Suppressor macrophage (primary cell): ENCODE results near the gene TMEM175.
"Not testable (repeated sequence)": the region's sequence is repeated elsewhere in the genome, so short reads cannot be mapped to it uniquely, and the experiment has no call there.

Experiments
- DNase-seq, 4 experiments: peaks; one replicate each; pipeline ENCODE4 v3.0.0-alpha.2; 2020 to 2022

TMEM175 gene

GRCh38 chr4:992297-993110 lies 60.2 kb downstream of the TMEM175 start:
- no peak for DNase-seq

GRCh38 chr4:993111-994029 lies 61.1 kb downstream of the TMEM175 start, which contains the start of gene SLC26A1:
Gene SLC26A1 (minus strand): TSS chr4:993404. CDS start chr4:991703, 1,701 bp downstream.
- no peak for DNase-seq

- peak in 2 of 4 experiments; percentile 15 to 35 for DNase-seq
Observed at GRCh38 chr4:995311-996026, 63.2 kb downstream of the TMEM175 start.

GRCh38 chr4:996030-996996 lies 64.1 kb downstream of the TMEM175 start:
- DNase-seq: no peak

GRCh38 chr4:996997-997374 lies 64.7 kb downstream of the TMEM175 start:
- no peak for DNase-seq

GRCh38 chr4:997375-998071 lies 65.3 kb downstream of the TMEM175 start:
- peak in 3 of 4 experiments; percentile 18 to 64 (median 45) for DNase-seq

GRCh38 chr4:998096-998691 lies 65.9 kb downstream of the TMEM175 start:
- DNase-seq: no peak

GRCh38 chr4:999240-999863 lies 67.1 kb downstream of the TMEM175 start:
- not testable (repeated sequence) for DNase-seq

- DNase-seq: no peak
Observed at GRCh38 chr4:999882-1000425, 67.7 kb downstream of the TMEM175 start.

- DNase-seq: no peak
Observed at GRCh38 chr4:1000686-1001260, 68.5 kb downstream of the TMEM175 start.

GRCh38 chr4:1001561-1002130 lies 69.4 kb downstream of the TMEM175 start:
- DNase-seq: no peak

GRCh38 chr4:1002131-1002630 lies 69.9 kb downstream of the TMEM175 start:
- peak in 3 of 4 experiments; percentile 24 to 39 (median 27) for DNase-seq

- no peak for DNase-seq
Observed at GRCh38 chr4:1002631-1003251, 70.5 kb downstream of the TMEM175 start.

- no peak for DNase-seq
Observed at GRCh38 chr4:1003271-1004070, 71.2 kb downstream of the TMEM175 start.

- no peak for DNase-seq
Observed at GRCh38 chr4:1004071-1004418, 71.8 kb downstream of the TMEM175 start.

- no peak for DNase-seq
Observed at GRCh38 chr4:1004557-1005485, 72.6 kb downstream of the TMEM175 start.
